GM12891 (cell line): ENCODE data around the gene NABP2.

Experiments
- POLR2A ChIP-seq: IDR thresholded peaks from 2 replicates; pipeline ENCODE4 v1.6.1; 2011; ENCODE audit warnings: low read depth, low read length, control low read depth
- POLR2AphosphoS5 ChIP-seq: IDR thresholded peaks from 2 replicates; pipeline ENCODE4 v1.6.1; 2011; ENCODE audit warnings: low read depth, low read length, control low read depth
- POU2F2 ChIP-seq: IDR thresholded peaks from 2 replicates; pipeline ENCODE4 v1.6.1; 2011; ENCODE audit warnings: low read depth, mild to moderate bottlenecking, control low read depth, low read length, moderate library complexity
- SPI1 ChIP-seq: IDR thresholded peaks from 2 replicates; pipeline ENCODE4 v1.6.1; 2011; ENCODE audit warnings: low read depth, low read length, control low read depth
- TAF1 ChIP-seq: IDR thresholded peaks from 2 replicates; pipeline ENCODE4 v1.6.1; 2011; ENCODE audit warnings: low read depth, low read length, control low read depth

GRCh38 chr12:56221232-56221756, 2.8 kb upstream of the NABP2 start:
- TF ChIP-seq POLR2A, result no peak
- TF ChIP-seq POLR2AphosphoS5, result no peak
- TF ChIP-seq POU2F2, result no peak
- TF ChIP-seq TAF1, result no peak
- TF ChIP-seq SPI1, result no peak
